GM21529 (cell line): ENCODE measurements around the gene ARHGAP31.
"Not testable (repeated sequence)": the region's sequence is repeated elsewhere in the genome, so short reads cannot be mapped to it uniquely, and the experiment has no call there.

Source experiments
- ATAC-seq: cut with Tn5 transposase; IDR thresholded peaks from one replicate; pipeline ENCODE4 v1.9.1; 2021; ENCODE audit not compliant: unreplicated experiment

ARHGAP31 gene

DNA sequence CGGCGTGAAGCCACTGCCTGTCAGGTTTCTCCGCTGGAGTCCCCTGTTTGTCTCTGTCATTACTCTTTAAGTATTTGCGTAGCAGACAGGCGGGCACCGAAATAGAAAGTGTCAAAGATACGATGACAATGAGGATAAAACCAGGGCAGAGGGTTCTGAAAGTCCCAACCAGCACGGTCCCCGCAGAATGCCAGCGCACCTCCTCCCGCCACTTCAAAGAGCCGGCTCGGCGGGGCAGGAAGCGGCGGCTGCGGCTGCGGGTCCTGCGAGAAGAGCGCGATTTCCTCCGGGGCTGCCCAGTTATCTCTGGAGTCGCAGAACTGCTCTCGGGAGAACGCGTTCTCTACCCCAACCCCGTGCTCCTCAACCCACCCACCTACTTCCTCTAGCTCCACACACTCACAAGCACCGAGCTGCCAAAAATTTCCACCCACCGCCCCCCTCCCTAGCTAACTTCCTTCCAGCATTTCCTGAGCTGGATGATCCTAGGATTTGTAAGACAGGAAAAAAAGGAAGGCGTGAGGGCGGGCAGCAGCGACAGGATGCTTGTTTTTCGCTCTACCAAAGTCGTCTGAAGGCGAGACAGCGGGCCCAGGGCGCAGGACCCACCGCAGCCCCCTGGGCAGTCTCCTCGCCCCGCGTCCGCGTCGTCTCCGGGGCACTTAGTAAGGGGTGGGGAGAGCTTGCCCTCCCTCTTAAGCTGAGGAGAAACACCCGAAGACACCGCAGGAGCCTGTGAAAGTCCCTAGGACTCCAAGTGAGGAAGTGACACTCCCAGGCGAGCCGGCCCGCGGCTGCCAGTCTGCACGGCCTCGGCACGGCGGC, at the start of gene ARHGAP31:
Gene ARHGAP31 (plus strand): TSS at position 513 of the 825 bp plus-strand sequence. CDS start 522 bp downstream, outside the sequence.
- peak; percentile 63 for ATAC-seq

DNA sequence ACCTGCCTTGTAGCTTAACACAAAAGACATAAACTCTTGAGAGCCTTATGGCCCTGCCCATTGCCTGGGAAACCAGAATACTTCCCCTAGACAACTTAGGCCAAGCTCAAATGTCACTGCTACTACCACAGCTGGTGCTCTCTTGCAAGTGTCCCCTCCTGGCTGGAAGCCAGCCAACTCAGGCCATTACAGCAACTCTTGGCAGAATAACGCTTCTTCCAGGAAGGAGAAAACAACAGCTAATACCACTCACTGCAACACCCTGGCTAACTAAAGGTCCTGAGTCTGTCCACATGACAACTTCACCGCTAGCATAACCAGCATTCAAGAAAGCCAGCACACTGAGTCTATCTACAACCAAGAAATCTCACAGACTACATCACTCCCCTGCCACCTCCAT, 48.4 kb upstream of the ARHGAP31 start:
- no peak for ATAC-seq

DNA sequence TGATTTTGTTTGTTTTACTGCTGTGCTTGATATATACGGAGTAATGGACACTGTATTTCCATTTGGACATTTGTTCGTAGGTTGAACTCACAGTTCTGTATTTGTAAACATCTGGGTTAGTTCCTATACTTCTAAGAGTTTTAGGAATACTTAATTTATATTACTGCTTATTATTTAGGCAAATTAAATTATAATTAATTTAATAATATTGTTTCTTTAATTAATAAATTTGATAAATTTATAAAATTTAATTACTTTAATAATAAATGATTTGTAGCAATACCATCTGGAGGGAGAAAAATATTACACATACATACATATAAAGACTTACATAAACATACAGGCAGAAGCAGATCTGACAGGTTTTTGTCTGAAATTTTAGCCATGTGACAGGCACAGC, 39.0 kb upstream of the ARHGAP31 start:
- no peak for ATAC-seq

- ATAC-seq: no peak
Observed at GRCh38 chr3:119257111-119257510, 37.1 kb upstream of the ARHGAP31 start.

DNA sequence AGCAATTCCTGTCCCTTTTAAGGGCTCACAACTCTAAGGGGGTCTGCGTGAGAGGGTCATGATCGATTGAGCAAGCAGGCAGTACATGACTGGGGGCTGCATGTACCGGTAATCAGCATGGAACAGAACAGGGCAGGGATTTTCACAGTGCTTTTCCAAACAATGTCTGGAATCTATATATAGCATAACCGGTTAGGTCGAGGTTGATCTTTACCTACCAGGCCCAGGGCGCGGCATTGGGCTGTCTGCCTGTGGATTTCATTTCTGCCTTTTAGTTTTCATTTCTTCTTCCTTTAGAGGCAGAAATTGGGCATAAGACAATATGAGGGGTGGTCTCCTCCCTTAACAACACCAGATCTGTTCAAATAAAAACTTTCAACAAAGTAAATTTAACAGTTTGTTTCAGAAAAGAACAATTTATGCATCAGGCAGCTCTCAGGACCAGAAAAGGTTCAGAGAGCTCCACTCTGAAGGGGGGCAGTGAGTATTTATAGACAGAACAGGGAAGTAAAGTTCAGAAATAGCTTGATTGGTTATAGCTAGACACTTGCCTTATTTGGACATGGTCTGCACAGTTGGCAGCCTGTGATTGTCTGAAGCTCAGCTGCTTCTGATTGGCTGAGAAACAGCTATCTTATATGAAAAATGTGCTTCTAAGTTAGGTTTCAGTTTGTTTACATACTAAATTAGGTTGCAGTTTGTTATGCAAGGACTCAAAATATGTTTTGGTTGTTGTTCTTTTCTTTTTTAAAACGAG, 36.4 kb upstream of the ARHGAP31 start:
- ATAC-seq: peak; percentile 84

- ATAC-seq: peak; percentile 93
Observed at GRCh38 chr3:119258915-119259314, 35.3 kb upstream of the ARHGAP31 start.

GRCh38 chr3:119259821-119260220, 34.4 kb upstream of the ARHGAP31 start:
- no peak for ATAC-seq

- ATAC-seq: no peak
Observed at GRCh38 chr3:119261055-119261454, 33.1 kb upstream of the ARHGAP31 start.

- ATAC-seq: not testable (repeated sequence)
Observed at GRCh38 chr3:119270212-119270611, 24.0 kb upstream of the ARHGAP31 start.

DNA sequence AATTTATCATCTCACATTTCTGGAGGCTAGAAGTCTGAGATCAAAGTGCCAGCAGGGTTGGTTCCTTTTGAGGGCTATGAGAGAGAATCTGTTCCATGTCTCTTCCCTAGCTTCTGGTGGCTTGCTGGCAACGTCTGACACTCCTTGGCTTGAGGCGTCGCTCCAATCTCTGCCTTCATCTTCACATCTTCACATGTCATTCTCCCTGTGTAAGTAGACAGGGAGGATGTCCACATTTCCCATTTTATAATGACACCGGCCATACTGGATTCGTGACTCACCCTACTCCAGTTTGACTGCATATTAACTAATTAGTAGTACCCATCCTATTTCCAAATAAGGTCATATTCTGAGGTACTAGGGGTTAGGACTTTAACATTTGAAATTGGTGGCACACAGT, 17.5 kb upstream of the ARHGAP31 start:
- ATAC-seq: no peak

DNA sequence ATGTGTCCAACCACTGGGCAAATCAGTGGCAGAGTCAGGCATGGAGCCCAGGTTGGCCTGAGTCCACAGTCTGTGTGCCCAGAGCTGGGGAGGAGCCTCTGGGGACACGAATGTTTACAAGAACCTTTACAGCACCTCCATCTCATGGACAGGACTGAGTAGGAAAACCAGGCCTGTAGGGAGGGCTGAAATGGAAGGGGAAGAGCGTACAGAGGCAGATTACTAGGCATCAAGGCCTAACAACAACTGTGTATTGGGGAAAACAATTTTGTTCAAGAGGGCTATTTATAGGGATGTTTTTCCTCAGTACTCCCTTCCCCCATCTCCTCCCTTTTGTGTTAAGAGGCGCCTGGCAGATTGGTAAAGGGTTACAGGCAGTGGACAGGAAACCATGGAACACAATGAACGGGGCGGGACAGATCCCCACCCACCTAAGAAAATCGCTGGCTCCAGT, 15.1 kb upstream of the ARHGAP31 start:
- no peak for ATAC-seq

- ATAC-seq: no peak
Observed at GRCh38 chr3:119279584-119280243, 14.5 kb upstream of the ARHGAP31 start.

GRCh38 chr3:119288669-119289403, 5.3 kb upstream of the ARHGAP31 start:
- no peak for ATAC-seq

- ATAC-seq: no peak
Observed at GRCh38 chr3:119289404-119289770, 4.8 kb upstream of the ARHGAP31 start.

DNA sequence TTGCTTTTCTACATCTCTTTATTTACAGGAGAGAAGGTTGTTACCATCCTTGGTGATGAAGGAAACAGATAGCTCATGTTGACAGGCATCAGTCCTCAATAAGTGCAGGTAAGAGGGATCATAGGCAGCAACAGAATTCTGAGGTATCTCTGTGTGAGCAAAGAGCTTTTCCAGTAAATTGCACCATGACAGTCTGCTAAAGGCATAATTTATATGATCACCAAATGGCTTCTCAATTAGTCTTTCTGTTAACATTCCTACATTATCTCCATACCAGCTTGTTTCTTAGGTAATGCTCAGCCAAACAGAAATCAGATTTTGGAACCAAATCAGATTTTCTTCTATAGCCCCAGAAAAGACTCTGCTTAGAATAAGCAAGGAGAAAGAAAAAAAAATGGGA, 3.6 kb upstream of the ARHGAP31 start:
- ATAC-seq: no peak

GRCh38 chr3:119291062-119291700, 3.0 kb upstream of the ARHGAP31 start:
- no peak for ATAC-seq

GRCh38 chr3:119292666-119293065, 1.5 kb upstream of the ARHGAP31 start:
- no peak for ATAC-seq

- ATAC-seq: no peak
Observed at GRCh38 chr3:119293105-119293870, 895 bp upstream of the ARHGAP31 start.
